HG03108 (cell line): ENCODE measurements around the gene FILIP1L.

Experiments used
- ATAC-seq: cut with Tn5 transposase; IDR thresholded peaks from one replicate; pipeline ENCODE4 v1.9.1; 2021; ENCODE audit warnings: moderate library complexity; ENCODE audit not compliant: unreplicated experiment

The FILIP1L gene

GRCh38 chr3:99818818-99819217, 295.5 kb downstream of the FILIP1L start:
- no peak for ATAC-seq

- ATAC-seq = peak; percentile 98
These were observed 296.7 kb downstream of the FILIP1L start, which contains the start of gene CMSS1 for GRCh38 chr3:99817437-99818240. CMSS1 (plus strand) TSS chr3:99817862.

GRCh38 chr3:99817047-99817436, 297.3 kb downstream of the FILIP1L start:
- no peak for ATAC-seq

GRCh38 chr3:99810403-99810802, 303.9 kb downstream of the FILIP1L start:
- no peak for ATAC-seq

- no peak for ATAC-seq
These were observed 304.7 kb downstream of the FILIP1L start for GRCh38 chr3:99809565-99809964.

- no peak for ATAC-seq
These were observed 306.0 kb downstream of the FILIP1L start for GRCh38 chr3:99808163-99808794.

GRCh38 chr3:99805160-99805559, 309.1 kb downstream of the FILIP1L start:
- no peak for ATAC-seq

- ATAC-seq = no peak
These were observed 311.0 kb downstream of the FILIP1L start for GRCh38 chr3:99803297-99803696.

GRCh38 chr3:99799422-99799821, 314.9 kb downstream of the FILIP1L start:
- ATAC-seq = no peak

GRCh38 chr3:99795573-99795972, 318.7 kb downstream of the FILIP1L start:
- no peak for ATAC-seq

- no peak for ATAC-seq
These were observed 319.8 kb downstream of the FILIP1L start for GRCh38 chr3:99794485-99794884.

GRCh38 chr3:99789011-99789721, 325.1 kb downstream of the FILIP1L start:
- ATAC-seq = peak; percentile 90
